CD4-positive, alpha-beta memory T cell (primary cell): Measurements from ENCODE around the gene WAS. TPM values are rescaled to one million over a fixed set of nuclear protein-coding genes. Genes with fewer than 3 reads are reported as not detected.

Source experiments
- CTCF ChIA-PET: fragments of 350-600 bp; sonication (Branson Sonifier 250); formaldehyde crosslinking; loops from one replicate; lab custom pipeline; 2021; ENCODE audit warnings: inconsistent platforms; ENCODE audit not compliant: partially characterized antibody; lab: Charles Lee
- POLR2A ChIA-PET: fragments of 350-600 bp; sonication (Branson Sonifier 250); formaldehyde crosslinking; loops from one replicate; lab custom pipeline; 2021; ENCODE audit not compliant: partially characterized antibody; lab: Charles Lee
- DNase-seq, 5 donors: peaks; one replicate each; pipeline versions ENCODE4 v3.0.0 to v3.0.0-alpha.2; 2020 to 2022; ENCODE audit warnings: mixed read lengths in 1 of 5
- H3K27ac ChIP-seq: one replicate; pipeline ENCODE4 v1.7.0; 2013; ENCODE audit warnings: low read depth, low read length
- H3K27me3 ChIP-seq: 2 replicates; pipeline ENCODE4 v1.7.0; 2013; ENCODE audit warnings: mild to moderate bottlenecking, low read length, moderate library complexity; ENCODE audit not compliant: insufficient read depth
- H3K36me3 ChIP-seq: 2 replicates; pipeline ENCODE4 v1.7.0; 2013; ENCODE audit warnings: mild to moderate bottlenecking, low read length, moderate library complexity; ENCODE audit not compliant: insufficient read depth
- H3K4me1 ChIP-seq: 2 replicates; pipeline ENCODE4 v1.7.0; 2013; ENCODE audit warnings: mild to moderate bottlenecking, low read length, moderate library complexity; ENCODE audit not compliant: insufficient read depth
- H3K4me3 ChIP-seq, 2 donors: one replicate each; pipeline ENCODE4 v1.7.0; 2013; ENCODE audit warnings: low read length in 2 of 2, mild to moderate bottlenecking in 1 of 2
- H3K9me3 ChIP-seq, 2 donors: one replicate each; pipeline ENCODE4 v1.7.0; 2013; ENCODE audit warnings: low read length in 2 of 2, control low read depth in 1 of 2; ENCODE audit not compliant: control insufficient read depth in 1 of 2
- H3K27ac Mint-ChIP-seq, 7 donors: one replicate each; pipeline ENCODE4 v1.8.0; 2020 to 2021; ENCODE audit warnings: mixed read lengths in 7 of 7, mild to moderate bottlenecking in 6 of 7, inconsistent platforms in 3 of 7, moderate library complexity in 3 of 7
- H3K27me3 Mint-ChIP-seq, 2 donors: one replicate each; pipeline ENCODE4 v1.8.0; 2020 to 2021; ENCODE audit warnings: mixed read lengths in 2 of 2
- H3K36me3 Mint-ChIP-seq, 2 donors: one replicate each; pipeline ENCODE4 v1.8.0; 2020 to 2021; ENCODE audit warnings: mixed read lengths in 2 of 2, inconsistent platforms in 1 of 2, mild to moderate bottlenecking in 1 of 2
- H3K4me1 Mint-ChIP-seq, 4 donors: one replicate each; pipeline ENCODE4 v1.8.0; 2020 to 2021; ENCODE audit warnings: mixed read lengths in 4 of 4, mild to moderate bottlenecking in 1 of 4
- H3K4me3 Mint-ChIP-seq, 8 donors: one replicate each; pipeline ENCODE4 v1.8.0; 2020 to 2021; ENCODE audit warnings: mixed read lengths in 8 of 8, mild to moderate bottlenecking in 7 of 8, moderate library complexity in 6 of 8, inconsistent platforms in 3 of 8
- H3K9me3 Mint-ChIP-seq, 8 donors: one replicate each; pipeline ENCODE4 v1.8.0; 2020 to 2021; ENCODE audit warnings: mixed read lengths in 8 of 8, mild to moderate bottlenecking in 5 of 8, inconsistent platforms in 3 of 8, moderate library complexity in 1 of 8
- intact Hi-C: fragments of 100-400 bp; cut with micrococcal nuclease; formaldehyde crosslinking; loops from one replicate; pipeline ENCODE4 v1.15.1; 2023
- polyA plus RNA-seq, 2 donors: library from polyadenylated mRNA; unstranded; fragments of 300-500 nt; fragmentation: Illumina TruSeq; gene quantifications; one replicate each; pipeline ENCODE4 v1.2.3, GENCODE V29; 2021
- total RNA-seq, 2 experiments: library from RNA; stranded (reverse); gene quantifications; one replicate each; pipeline ENCODE4 v1.2.3, GENCODE V29; 2021

WAS gene
- total and polyA plus RNA-seq, 4 experiments from 2014 or later = 13.4 to 110 (median 71.0) TPM

- Mint-ChIP-seq H3K36me3 (no peaks in the 10 kb centered on the region), H3K4me1 (peaks cover 9 to 27% (median 18%) of the 10 kb centered on the region in 4 donors), H3K27me3 (no peaks in the 10 kb centered on the region), H3K4me3 (peak overlapping the region in 7 of 8 donors; percentile 1 to 94 (median 87)), H3K27ac (peak overlapping the region; percentile 1 to 98 (median 94)), H3K9me3 (peaks cover 0 to 2% (median 0%) of the 10 kb centered on the region in 8 donors)
- intact Hi-C loops = loop anchor here (2.0 kb wide), 2 partner anchors 64 to 88 kb away; no protein-coding TSS in a partner anchor
- DNase-seq = no peak
- POLR2A ChIA-PET = interaction anchor here (0.8 to 3.6 kb wide), 14 partner anchors 7 to 1607 kb away, joined by 3 to 82 read pairs (median 12); partner anchors contain the start of genes GRIPAP1, HDAC6, RBM3 and SUV39H1
- H3K36me3 ChIP-seq = no peaks in the 10 kb centered on the region
- no peaks in the 10 kb centered on the region for H3K27me3 ChIP-seq
- H3K9me3 ChIP-seq = no peaks in the 10 kb centered on the region
- CTCF ChIA-PET = interaction anchor here (1.2 to 1.9 kb wide), 2 partner anchors 88 to 210 kb away, joined by 3 to 9 read pairs; no protein-coding TSS in a partner anchor
- no peak overlapping the region for H3K27ac ChIP-seq
- peaks cover 20% of the 10 kb centered on the region for H3K4me1 ChIP-seq
- no peak overlapping the region for H3K4me3 ChIP-seq
Measured at GRCh38 chrX:48736303-48736702, 52.7 kb downstream of the WAS start.

GRCh38 chrX:48736878-48737212 lies 53.2 kb downstream of the WAS start:
- DNase-seq = peak in 1 of 5 donors; percentile 36
- Mint-ChIP-seq H3K4me3 (peak overlapping the region; percentile 81 to 94 (median 90)), H3K9me3 (peaks cover 0 to 2% (median 0%) of the 10 kb centered on the region in 8 donors), H3K27me3 (no peaks in the 10 kb centered on the region), H3K36me3 (no peaks in the 10 kb centered on the region), H3K4me1 (peaks cover 9 to 27% (median 18%) of the 10 kb centered on the region in 4 donors), H3K27ac (peak overlapping the region; percentile 13 to 98 (median 96))
- H3K9me3 ChIP-seq = no peaks in the 10 kb centered on the region
- no peak overlapping the region for H3K4me3 ChIP-seq
- CTCF ChIA-PET = interaction anchor here (1.0 to 1.9 kb wide), 5 partner anchors 23 to 302 kb away, joined by 3 to 9 read pairs (median 3); no protein-coding TSS in a partner anchor
- peaks cover 20% of the 10 kb centered on the region for H3K4me1 ChIP-seq
- intact Hi-C loops = loop anchor here (1.0 to 2.0 kb wide), 6 partner anchors 24 to 88 kb away; partner anchors contain the start of genes SUV39H1 and WAS
- POLR2A ChIA-PET = interaction anchor here (0.6 to 3.6 kb wide), 26 partner anchors 8 to 1607 kb away, joined by 3 to 82 read pairs (median 9); partner anchors contain the start of genes GRIPAP1, HDAC6, OTUD5 and PIM2
- H3K27ac ChIP-seq = peak overlapping the region; percentile 68
- H3K36me3 ChIP-seq = no peaks in the 10 kb centered on the region
- no peaks in the 10 kb centered on the region for H3K27me3 ChIP-seq

GRCh38 chrX:48737213-48737938 lies 53.8 kb downstream of the WAS start:
- Mint-ChIP-seq H3K4me3 (peak overlapping the region; percentile 81 to 94 (median 90)), H3K36me3 (no peaks in the 10 kb centered on the region)

GRCh38 chrX:48737940-48738339 lies 54.3 kb downstream of the WAS start:
- ChIA-PET POLR2A (interaction anchor here (0.6 to 3.6 kb wide), 26 partner anchors 9 to 1191 kb away, joined by 3 to 82 read pairs (median 7); partner anchors contain the start of genes HDAC6, OTUD5, PIM2 and PQBP1), CTCF (interaction anchor here (1.3 to 1.9 kb wide), 3 partner anchors 26 to 301 kb away, joined by 3 to 9 read pairs (median 3); no protein-coding TSS in a partner anchor)
- H3K4me1 Mint-ChIP-seq = peaks cover 9 to 27% (median 17%) of the 10 kb centered on the region in 4 donors
- Histone ChIP-seq H3K9me3 (no peaks in the 10 kb centered on the region), H3K27me3 (no peaks in the 10 kb centered on the region), H3K4me3 (peak overlapping the region; percentile 69 to 73), H3K4me1 (peaks cover 20% of the 10 kb centered on the region), H3K27ac (peak overlapping the region; percentile 68), H3K36me3 (no peaks in the 10 kb centered on the region)
- no peak for DNase-seq
- no peaks in the 10 kb centered on the region for H3K36me3 Mint-ChIP-seq
- H3K27me3 Mint-ChIP-seq = no peaks in the 10 kb centered on the region
- H3K9me3 Mint-ChIP-seq = peaks cover 0 to 2% (median 0%) of the 10 kb centered on the region in 8 donors
- H3K4me3 Mint-ChIP-seq = peak overlapping the region; percentile 81 to 94 (median 90)
- H3K27ac Mint-ChIP-seq = peak overlapping the region; percentile 89 to 98 (median 96)
- intact Hi-C loops = loop anchor here (1.0 to 2.0 kb wide), 6 partner anchors 25 to 89 kb away; partner anchors contain the start of genes SUV39H1 and WAS

More at GRCh38 chrX:48737213-48737938, 53.8 kb downstream of the WAS start:
- peak; percentile 85 to 93 (median 93) for DNase-seq
- peak overlapping the region; percentile 69 to 73 for H3K4me3 ChIP-seq
- no peaks in the 10 kb centered on the region for H3K36me3 ChIP-seq
- peaks cover 20% of the 10 kb centered on the region for H3K4me1 ChIP-seq
- Mint-ChIP-seq H3K27ac (peak overlapping the region; percentile 89 to 98 (median 96)), H3K27me3 (no peaks in the 10 kb centered on the region), H3K4me1 (peaks cover 9 to 27% (median 17%) of the 10 kb centered on the region in 4 donors), H3K9me3 (peaks cover 0 to 2% (median 0%) of the 10 kb centered on the region in 8 donors)
- no peaks in the 10 kb centered on the region for H3K9me3 ChIP-seq
- peak overlapping the region; percentile 68 for H3K27ac ChIP-seq
- ChIA-PET CTCF (interaction anchor here (1.0 to 1.9 kb wide), 5 partner anchors 24 to 302 kb away, joined by 3 to 9 read pairs (median 3); no protein-coding TSS in a partner anchor), POLR2A (interaction anchor here (0.6 to 3.6 kb wide), 31 partner anchors 8 to 1608 kb away, joined by 3 to 82 read pairs (median 7); partner anchors contain the start of genes GRIPAP1, HDAC6, OTUD5 and PIM2)
- intact Hi-C loops = loop anchor here (1.0 to 2.0 kb wide), 6 partner anchors 24 to 89 kb away; partner anchors contain the start of genes SUV39H1 and WAS
- no peaks in the 10 kb centered on the region for H3K27me3 ChIP-seq

Other genes with a start within 250 kb of the WAS start
- gene SLC38A5, start 213.5 kb upstream of the WAS start, total RNA-seq = 10 to 100 TPM; 18.4 to 22.2 TPM
- gene SLC38A5, start 213.5 kb upstream of the WAS start, polyA plus RNA-seq = 10 to 100 TPM; 20.1 to 34.0 TPM
- gene FTSJ1, start 207.6 kb upstream of the WAS start, total RNA-seq = 10 to 100 TPM; 48.1 to 54.1 TPM
- 10 to 100 TPM; 69.4 to 92.2 TPM for gene FTSJ1, start 207.6 kb upstream of the WAS start, polyA plus RNA-seq
- 10 to 100 TPM; 15.3 to 15.4 TPM for gene PORCN, start 174.8 kb upstream of the WAS start, total RNA-seq
- 10 to 100 TPM; 10.6 to 13.8 TPM for gene PORCN, start 174.8 kb upstream of the WAS start, polyA plus RNA-seq
- 10 to 100 TPM; 32.1 to 35.9 TPM for gene EBP, start 162.0 kb upstream of the WAS start, total RNA-seq
- 100 to 1,000 TPM in 1 of 2 donors, 10 to 100 TPM in 1; 80.5 to 130 TPM for gene EBP, start 162.0 kb upstream of the WAS start, polyA plus RNA-seq
- 10 to 100 TPM; 22.8 to 24.5 TPM for gene TBC1D25, start 144.1 kb upstream of the WAS start, total RNA-seq
- gene TBC1D25, start 144.1 kb upstream of the WAS start, polyA plus RNA-seq = 10 to 100 TPM; 18.6 to 21.1 TPM
- 100 to 1,000 TPM; 169 to 173 TPM for gene RBM3, start 109.3 kb upstream of the WAS start, total RNA-seq
- gene RBM3, start 109.3 kb upstream of the WAS start, polyA plus RNA-seq = 100 to 1,000 TPM; 247 to 282 TPM
- gene WDR13, start 86.3 kb upstream of the WAS start, total RNA-seq = 10 to 100 TPM; 47.4 to 49.7 TPM
- gene WDR13, start 86.3 kb upstream of the WAS start, polyA plus RNA-seq = 10 to 100 TPM; 41.8 to 67.9 TPM
- 10 to 100 TPM in 1 of 2 experiments, 1 to 10 TPM in 1; 8.7 to 10.2 TPM for gene SUV39H1, start 12.9 kb downstream of the WAS start, total RNA-seq
- 10 to 100 TPM; 12.4 to 15.6 TPM for gene SUV39H1, start 12.9 kb downstream of the WAS start, polyA plus RNA-seq
- gene GLOD5, start 77.9 kb downstream of the WAS start, total RNA-seq = not detected
- gene GLOD5, start 77.9 kb downstream of the WAS start, polyA plus RNA-seq = not detected
- gene GATA1, start 102.8 kb downstream of the WAS start, total RNA-seq = not detected
- not detected for gene GATA1, start 102.8 kb downstream of the WAS start, polyA plus RNA-seq
- 100 to 1,000 TPM; 121 to 126 TPM for gene HDAC6, start 118.3 kb downstream of the WAS start, total RNA-seq
- gene HDAC6, start 118.3 kb downstream of the WAS start, polyA plus RNA-seq = 10 to 100 TPM in 1 of 2 donors, 1 to 10 TPM in 1; 9.4 to 25.3 TPM
- gene ERAS, start 142.7 kb downstream of the WAS start, total RNA-seq = not detected
- not detected for gene ERAS, start 142.7 kb downstream of the WAS start, polyA plus RNA-seq
- 1 to 10 TPM; 6.4 to 8.5 TPM for gene PCSK1N, start 151.8 kb downstream of the WAS start, total RNA-seq
- gene PCSK1N, start 151.8 kb downstream of the WAS start, polyA plus RNA-seq = 10 to 100 TPM in 1 of 2 donors, 1 to 10 TPM in 1; 4.6 to 15.3 TPM
- 10 to 100 TPM; 42.6 to 46.2 TPM for gene TIMM17B, start 214.0 kb downstream of the WAS start, total RNA-seq
- 10 to 100 TPM; 65.3 to 69.7 TPM for gene TIMM17B, start 214.0 kb downstream of the WAS start, polyA plus RNA-seq
- gene PQBP1, start 214.1 kb downstream of the WAS start, total RNA-seq = 10 to 100 TPM; 59.6 to 64.4 TPM
- 10 to 100 TPM; 80.0 to 94.1 TPM for gene PQBP1, start 214.1 kb downstream of the WAS start, polyA plus RNA-seq
- 10 to 100 TPM; 13.8 to 15.8 TPM for gene SLC35A2, start 227.8 kb downstream of the WAS start, total RNA-seq
- 10 to 100 TPM; 11.8 to 14.4 TPM for gene SLC35A2, start 227.8 kb downstream of the WAS start, polyA plus RNA-seq
- gene PIM2, start 235.2 kb downstream of the WAS start, total RNA-seq = 100 to 1,000 TPM; 117 to 118 TPM
- gene PIM2, start 235.2 kb downstream of the WAS start, polyA plus RNA-seq = 100 to 1,000 TPM; 396 to 489 TPM